Trophoblast cell (in vitro differentiated cells and primary cell): ENCODE results near the gene ATF6.

Source experiments
- DNase-seq, 2 donors: peaks; one replicate each; pipeline ENCODE4 v3.0.0-alpha.2; 2016
- H2AFZ ChIP-seq: 2 replicates; pipeline ENCODE4 v1.6.1; 2013; ENCODE audit warnings: low read length, moderate library complexity, mild to moderate bottlenecking; ENCODE audit not compliant: insufficient read depth, poor library complexity
- H2AK5ac ChIP-seq: 2 replicates; pipeline ENCODE4 v1.6.1; 2013; ENCODE audit warnings: mild to moderate bottlenecking, low read length
- H2BK120ac ChIP-seq: 2 replicates; pipeline ENCODE4 v1.6.1; 2013; ENCODE audit warnings: low read length, mild to moderate bottlenecking, moderate library complexity; ENCODE audit not compliant: insufficient read depth, poor library complexity
- H2BK12ac ChIP-seq: 2 replicates; pipeline ENCODE4 v1.6.1; 2013; ENCODE audit warnings: mild to moderate bottlenecking, low read length, moderate library complexity
- H2BK5ac ChIP-seq: 2 replicates; pipeline ENCODE4 v1.6.1; 2013; ENCODE audit warnings: low read length, low read depth, moderate library complexity, mild to moderate bottlenecking; ENCODE audit not compliant: poor library complexity
- H3K14ac ChIP-seq: 2 replicates; pipeline ENCODE4 v1.6.1; 2013; ENCODE audit warnings: mild to moderate bottlenecking, low read length
- H3K18ac ChIP-seq: 2 replicates; pipeline ENCODE4 v1.6.1; 2013; ENCODE audit warnings: mild to moderate bottlenecking, low read length
- H3K23ac ChIP-seq: 2 replicates; pipeline ENCODE4 v1.6.1; 2013; ENCODE audit warnings: low read length
- H3K27ac ChIP-seq: 2 replicates; pipeline ENCODE4 v1.5.1; 2013; ENCODE audit warnings: low read depth, mild to moderate bottlenecking, inconsistent platforms, low read length, moderate library complexity
- H3K27me3 ChIP-seq: 2 replicates; pipeline ENCODE4 v1.6.1; 2013; ENCODE audit warnings: inconsistent platforms, mild to moderate bottlenecking, low read length, moderate library complexity; ENCODE audit not compliant: insufficient read depth
- H3K36me3 ChIP-seq, 2 experiments: 1 replicate in 1 of 2; 2 replicates in 1 of 2; pipeline ENCODE4 v1.6.1; 2013; ENCODE audit warnings: low read length in 2 of 2, mild to moderate bottlenecking in 2 of 2, moderate library complexity in 1 of 2; ENCODE audit not compliant: insufficient read depth in 2 of 2, control insufficient read depth in 1 of 2
- H3K4ac ChIP-seq: 2 replicates; pipeline ENCODE4 v1.6.1; 2013; ENCODE audit warnings: low read depth, mild to moderate bottlenecking, low read length, moderate library complexity
- H3K4me1 ChIP-seq, 2 experiments: 1 replicate in 1 of 2; 2 replicates in 1 of 2; pipeline ENCODE4 v1.6.1; 2013; ENCODE audit warnings: low read length in 2 of 2, mild to moderate bottlenecking in 2 of 2, moderate library complexity in 1 of 2; ENCODE audit not compliant: insufficient read depth in 2 of 2, control insufficient read depth in 1 of 2
- H3K4me2 ChIP-seq: 2 replicates; pipeline ENCODE4 v1.6.1; 2013; ENCODE audit warnings: inconsistent platforms, mild to moderate bottlenecking, low read length, moderate library complexity
- H3K4me3 ChIP-seq: 2 replicates; pipeline ENCODE4 v1.5.1; 2013; ENCODE audit warnings: mild to moderate bottlenecking, low read depth, low read length, inconsistent platforms
- H3K79me1 ChIP-seq: one replicate; pipeline ENCODE4 v1.6.1; 2013; ENCODE audit warnings: low read length
- H3K79me2 ChIP-seq: 2 replicates; pipeline ENCODE4 v1.6.1; 2013; ENCODE audit warnings: low read length, mild to moderate bottlenecking; ENCODE audit not compliant: control insufficient read depth, insufficient read depth, poor library complexity
- H3K9ac ChIP-seq: 2 replicates; pipeline ENCODE4 v1.6.1; 2013; ENCODE audit warnings: mild to moderate bottlenecking, low read length
- H3K9me3 ChIP-seq: 2 replicates; pipeline ENCODE4 v1.6.1; 2013; ENCODE audit warnings: low read depth, mild to moderate bottlenecking, control low read depth, inconsistent platforms, low read length; ENCODE audit not compliant: insufficient read depth
- H4K12ac ChIP-seq: 2 replicates; pipeline ENCODE4 v1.6.1; 2013; ENCODE audit warnings: low read depth, mild to moderate bottlenecking, low read length, moderate library complexity
- H4K8ac ChIP-seq: 2 replicates; pipeline ENCODE4 v1.6.1; 2013; ENCODE audit warnings: low read depth, mild to moderate bottlenecking, low read length, moderate library complexity
- H4K91ac ChIP-seq: one replicate; pipeline ENCODE4 v1.6.1; 2013; ENCODE audit warnings: low read depth, mild to moderate bottlenecking, low read length, moderate library complexity
- WGBS: extraction: QIAGEN DNeasy Blood & Tissue Kit; methylation state at CpG from one replicate; pipeline ENCODE4 v1.1.7; 2013; ENCODE audit warnings: missing lambda C conversion rate; ENCODE audit not compliant: insufficient read length, insufficient coverage; ENCODE audit errors: extremely low coverage; 5-methylcytosine and 5-hydroxymethylcytosine counted together

ATF6 gene

DNA sequence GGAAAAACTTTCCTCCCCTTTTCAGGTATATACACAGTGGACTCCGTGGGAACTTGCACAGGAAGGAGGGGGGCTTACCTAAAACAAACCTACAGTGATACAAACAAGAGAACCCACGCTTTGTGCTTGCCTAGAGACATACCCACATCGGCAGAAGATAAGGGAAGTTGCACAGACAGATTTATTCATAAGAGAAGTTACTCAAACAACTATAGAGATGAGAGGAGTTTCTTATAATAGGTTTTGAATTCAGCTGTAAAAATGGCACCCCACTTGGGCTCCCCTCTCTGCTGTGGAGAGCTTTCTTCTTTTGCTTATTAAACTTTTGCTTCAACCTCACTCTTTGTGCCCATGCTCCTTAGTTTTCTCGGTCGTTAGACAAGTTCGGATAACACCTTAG lies 18.3 kb upstream of the ATF6 start:
- Histone ChIP-seq H3K27me3 (no peaks in the 10 kb centered on the region), H3K4me2 (no peak overlapping the region), H3K79me2 (peaks cover 6% of the 10 kb centered on the region), H2AK5ac (no peak overlapping the region), H3K9ac (peak overlapping the region; percentile 41), H3K4me1 (peaks cover 0 to 1% of the 10 kb centered on the region in 2 experiments), H3K14ac (no peak overlapping the region), H4K8ac (no peak overlapping the region), H3K36me3 (peaks cover 5 to 6% of the 10 kb centered on the region in 2 experiments), H2BK5ac (no peak overlapping the region), H3K9me3 (no peaks in the 10 kb centered on the region), H3K4me3 (no peak overlapping the region), H3K27ac (no peak overlapping the region), H2BK120ac (no peak overlapping the region), H3K79me1 (peaks cover 5% of the 10 kb centered on the region), H2AFZ (no peak overlapping the region), H4K91ac (no peak overlapping the region), H3K4ac (no peak overlapping the region), H4K12ac (no peak overlapping the region), H2BK12ac (no peak overlapping the region), H3K18ac (no peak overlapping the region), H3K23ac (no peak overlapping the region)
- WGBS, result no CpG with 5 or more reads among the region's 6 CpGs
- no peak for DNase-seq

DNA sequence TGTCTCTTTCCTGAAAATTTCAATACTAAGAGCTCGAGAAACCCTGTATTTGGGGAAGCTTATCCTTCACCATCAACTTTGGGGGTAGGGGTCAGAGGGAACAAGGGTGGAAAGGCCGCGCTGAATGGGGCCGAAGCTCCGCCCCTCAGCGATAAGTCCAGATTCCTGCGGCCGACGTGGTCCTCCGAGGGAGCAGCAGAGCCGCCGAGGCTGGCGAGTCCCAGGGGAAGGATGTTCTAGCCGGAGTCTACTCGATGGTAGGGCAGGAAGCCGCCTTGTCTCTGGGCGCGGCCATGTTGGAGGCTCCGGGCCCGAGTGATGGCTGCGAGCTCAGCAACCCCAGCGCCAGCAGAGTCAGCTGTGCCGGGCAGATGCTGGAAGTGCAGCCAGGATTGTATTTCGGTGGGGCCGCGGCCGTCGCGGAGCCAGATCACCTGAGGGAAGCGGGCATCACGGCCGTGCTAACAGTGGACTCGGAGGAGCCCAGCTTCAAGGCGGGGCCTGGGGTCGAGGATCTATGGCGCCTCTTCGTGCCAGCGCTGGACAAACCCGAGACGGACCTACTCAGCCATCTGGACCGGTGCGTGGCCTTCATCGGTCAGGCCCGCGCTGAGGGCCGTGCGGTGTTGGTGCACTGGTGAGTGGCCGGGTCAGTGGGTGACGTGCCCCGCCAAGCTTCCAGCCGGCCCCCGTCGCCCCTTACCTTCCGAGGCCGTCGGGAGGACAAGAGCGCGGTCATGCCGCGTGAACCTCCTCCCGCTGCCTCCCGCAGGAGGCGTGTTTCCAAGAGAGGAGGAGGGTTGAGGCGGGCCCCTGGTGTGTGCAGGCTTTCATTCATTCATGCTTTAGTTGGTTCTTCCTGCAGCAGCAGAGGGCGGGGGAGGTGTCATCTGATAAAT lies 16.4 kb upstream of the ATF6 start, which contains the start of gene DUSP12:
Gene DUSP12, plus strand, starts transcription at position 278 of the 899 bp plus-strand sequence. Its CDS starts 16 bp downstream, at position 294.
- Histone ChIP-seq H3K4ac (peak within 1 kb of the TSS; percentile 56), H2AFZ (peak within 1 kb of the TSS; percentile 78), H4K8ac (peak within 1 kb of the TSS; percentile 99), H3K23ac (no peak within 1 kb of the TSS), H3K9me3 (no peaks in the 10 kb centered on the region), H3K79me1 (peaks cover 5% of the 10 kb centered on the region), H2AK5ac (no peak within 1 kb of the TSS), H3K36me3 (peaks cover 7 to 14% of the 10 kb centered on the region in 2 experiments), H3K27ac (peak within 1 kb of the TSS; percentile 94), H4K91ac (peak within 1 kb of the TSS; percentile 97), H2BK120ac (peak within 1 kb of the TSS; percentile 81), H3K4me3 (peak within 1 kb of the TSS; percentile 83), H3K79me2 (peaks cover 6% of the 10 kb centered on the region), H3K4me1 (peaks cover 0 to 1% of the 10 kb centered on the region in 2 experiments), H2BK5ac (peak within 1 kb of the TSS; percentile 94), H3K18ac (peak within 1 kb of the TSS; percentile 94), H2BK12ac (no peak within 1 kb of the TSS), H3K9ac (peak within 1 kb of the TSS; percentile 95), H3K27me3 (no peaks in the 10 kb centered on the region), H3K4me2 (peak within 1 kb of the TSS; percentile 76), H3K14ac (peak within 1 kb of the TSS; percentile 95), H4K12ac (peak within 1 kb of the TSS; percentile 97)
- no CpG with 5 or more reads among the region's 65 CpGs for WGBS
- peak; percentile 93 to 95 for DNase-seq

DNA sequence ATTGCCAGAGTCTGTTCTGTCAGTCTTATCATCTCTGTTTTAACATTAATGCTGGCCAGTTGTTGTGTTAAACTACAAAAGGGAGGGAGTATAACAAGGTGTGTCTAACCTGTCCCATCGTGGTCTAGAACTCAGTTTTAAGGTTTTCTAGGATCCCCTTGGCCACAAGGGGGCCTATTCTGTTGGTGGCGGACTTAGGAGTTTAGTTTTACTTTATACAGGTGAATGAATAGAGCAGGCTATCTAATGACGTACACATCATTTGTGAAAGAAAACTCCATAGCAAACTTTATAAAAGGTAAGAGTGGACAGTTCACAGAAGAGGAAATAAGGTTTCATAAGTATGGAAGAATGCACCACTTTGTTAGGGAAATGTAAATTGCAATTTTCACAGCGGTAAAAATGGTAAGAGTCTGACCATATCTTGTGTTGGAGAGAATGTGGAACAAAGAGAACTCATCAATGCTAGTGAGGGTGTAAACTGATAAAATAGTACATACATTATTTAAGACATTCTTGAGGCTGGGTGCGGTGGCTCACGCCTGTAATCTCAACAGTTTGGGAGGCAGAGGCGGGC lies 2.5 kb upstream of the ATF6 start:
- Histone ChIP-seq H2BK120ac (no peak overlapping the region), H2AFZ (no peak overlapping the region), H3K79me1 (peaks cover 5% of the 10 kb centered on the region), H4K91ac (no peak overlapping the region), H4K12ac (no peak overlapping the region), H3K36me3 (peaks cover under 1 to 1% of the 10 kb centered on the region in 2 experiments), H3K18ac (no peak overlapping the region), H2BK5ac (no peak overlapping the region), H3K27me3 (no peaks in the 10 kb centered on the region), H4K8ac (no peak overlapping the region), H3K14ac (no peak overlapping the region), H3K23ac (no peak overlapping the region), H3K4me2 (no peak overlapping the region), H3K4me1 (peaks cover 0 to 1% of the 10 kb centered on the region in 2 experiments), H3K9ac (no peak overlapping the region), H2AK5ac (no peak overlapping the region), H3K4me3 (no peak overlapping the region), H3K4ac (no peak overlapping the region), H3K79me2 (peaks cover 4% of the 10 kb centered on the region), H2BK12ac (no peak overlapping the region), H3K27ac (no peak overlapping the region), H3K9me3 (peaks cover 3% of the 10 kb centered on the region)
- WGBS, result no CpG with 5 or more reads among the region's 7 CpGs
- DNase-seq, result peak; percentile 56 to 84

DNA sequence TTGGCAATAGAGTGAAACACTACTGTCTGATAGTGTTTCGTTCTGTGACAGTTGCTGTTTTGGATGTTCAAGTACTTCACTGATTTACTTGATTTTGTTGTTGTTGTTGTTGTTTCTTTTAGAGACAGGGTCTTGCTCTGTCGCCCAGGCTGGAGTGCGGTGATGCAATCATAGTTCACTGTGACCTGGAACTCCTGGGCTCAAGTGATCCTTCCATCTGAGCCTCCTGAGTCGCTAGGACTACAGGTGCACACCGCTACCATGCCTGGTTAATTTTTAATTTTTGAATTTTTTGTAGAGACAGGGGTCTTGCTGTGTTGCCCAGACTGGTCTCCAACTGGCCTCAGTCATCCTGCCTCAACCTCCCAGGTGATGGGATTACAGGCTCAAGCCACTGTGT lies 2.3 kb downstream of the ATF6 start:
- WGBS, result no CpG with 5 or more reads among the region's 5 CpGs
- no peak for DNase-seq
- H4K12ac ChIP-seq, result no peak overlapping the region
- no peak overlapping the region for H3K18ac ChIP-seq
- no peak overlapping the region for H2BK12ac ChIP-seq
- no peak overlapping the region for H3K27ac ChIP-seq
- peaks cover 3% of the 10 kb centered on the region for H3K9me3 ChIP-seq
- no peak overlapping the region for H3K9ac ChIP-seq
- H3K4ac ChIP-seq, result no peak overlapping the region
- H2AFZ ChIP-seq, result no peak overlapping the region
- H4K91ac ChIP-seq, result no peak overlapping the region
- no peaks in the 10 kb centered on the region for H3K36me3 ChIP-seq
- no peak overlapping the region for H3K14ac ChIP-seq
- H3K27me3 ChIP-seq, result no peaks in the 10 kb centered on the region
- peaks cover 4% of the 10 kb centered on the region for H3K79me2 ChIP-seq
- H2AK5ac ChIP-seq, result no peak overlapping the region
- H3K4me2 ChIP-seq, result no peak overlapping the region
- peaks cover 0 to 1% of the 10 kb centered on the region in 2 experiments for H3K4me1 ChIP-seq
- no peak overlapping the region for H4K8ac ChIP-seq
- H2BK5ac ChIP-seq, result no peak overlapping the region
- no peak overlapping the region for H3K4me3 ChIP-seq
- H3K79me1 ChIP-seq, result peaks cover 5% of the 10 kb centered on the region
- no peak overlapping the region for H2BK120ac ChIP-seq
- no peak overlapping the region for H3K23ac ChIP-seq
